Stomach (tissue), 4 donors: Measurements from ENCODE around the gene LRRC37A3.
"Not testable (repeated sequence)": the region's sequence is repeated elsewhere in the genome, so short reads cannot be mapped to it uniquely, and the experiment has no call there.

Experiments used
- EP300 ChIP-seq: sonication (generic); formaldehyde crosslinking; IDR thresholded peaks from one replicate; pipeline ENCODE4 v1.6.1; 2017; ENCODE audit warnings: antibody characterized with exemption
- POLR2A ChIP-seq, 4 donors: fragments of 450-650 bp; IDR thresholded peaks; one replicate each; pipeline ENCODE4 v1.6.1; 2016; ENCODE audit warnings: antibody characterized with exemption in 4 of 4, control low read depth in 2 of 4, mild to moderate bottlenecking in 1 of 4, moderate library complexity in 1 of 4
- TF ChIP-seq, protein P1 (sequence below), 7 experiments: fragments of 450-650 bp in 4 of 7; fragments of 200-600 bp in 3 of 7; sonication (generic) in 3 of 7; IDR thresholded peaks; one replicate each; pipeline ENCODE4 v1.5.1; 2016 to 2019; ENCODE audit warnings: antibody characterized with exemption in 7 of 7, control low read depth in 2 of 7, mild to moderate bottlenecking in 1 of 7

DNA sequence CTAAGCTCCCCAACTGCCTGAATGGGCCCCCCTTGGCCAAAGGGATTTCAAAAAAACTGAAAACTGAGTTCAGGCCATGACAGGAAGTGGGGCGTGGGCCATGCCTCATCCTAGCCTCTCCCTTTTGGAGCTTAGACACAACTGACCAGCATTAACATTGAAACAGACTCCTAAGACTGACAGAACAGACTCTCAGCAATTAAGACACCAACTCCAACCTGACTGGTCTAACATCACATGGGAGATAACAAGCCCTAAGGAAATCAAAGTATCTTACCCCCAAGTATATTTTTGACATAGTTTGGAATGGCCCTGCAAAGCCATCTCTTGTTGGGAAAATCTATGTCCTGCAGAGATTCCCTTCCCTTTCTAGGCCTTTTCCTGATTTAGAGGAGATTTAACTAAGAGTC, 88.6 kb downstream of the LRRC37A3 start:
- TF ChIP-seq, protein P1, sequence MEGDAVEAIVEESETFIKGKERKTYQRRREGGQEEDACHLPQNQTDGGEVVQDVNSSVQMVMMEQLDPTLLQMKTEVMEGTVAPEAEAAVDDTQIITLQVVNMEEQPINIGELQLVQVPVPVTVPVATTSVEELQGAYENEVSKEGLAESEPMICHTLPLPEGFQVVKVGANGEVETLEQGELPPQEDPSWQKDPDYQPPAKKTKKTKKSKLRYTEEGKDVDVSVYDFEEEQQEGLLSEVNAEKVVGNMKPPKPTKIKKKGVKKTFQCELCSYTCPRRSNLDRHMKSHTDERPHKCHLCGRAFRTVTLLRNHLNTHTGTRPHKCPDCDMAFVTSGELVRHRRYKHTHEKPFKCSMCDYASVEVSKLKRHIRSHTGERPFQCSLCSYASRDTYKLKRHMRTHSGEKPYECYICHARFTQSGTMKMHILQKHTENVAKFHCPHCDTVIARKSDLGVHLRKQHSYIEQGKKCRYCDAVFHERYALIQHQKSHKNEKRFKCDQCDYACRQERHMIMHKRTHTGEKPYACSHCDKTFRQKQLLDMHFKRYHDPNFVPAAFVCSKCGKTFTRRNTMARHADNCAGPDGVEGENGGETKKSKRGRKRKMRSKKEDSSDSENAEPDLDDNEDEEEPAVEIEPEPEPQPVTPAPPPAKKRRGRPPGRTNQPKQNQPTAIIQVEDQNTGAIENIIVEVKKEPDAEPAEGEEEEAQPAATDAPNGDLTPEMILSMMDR (IDR thresholded peaks at IDR 0.05): not testable (repeated sequence)
- TF ChIP-seq POLR2A (IDR thresholded peaks at IDR 0.05); EP300: not testable (repeated sequence)
